ENCODE measurements around the gene BACE1-AS.

Gene BACE1-AS

GRCh38 chr11:117284053-117284452 is 7.1 kb upstream of the BACE1-AS start:
- no peak overlapping the region for H3K4me3 ChIP-seq (ENCODE audit: low read depth, low read length)
- in situ Hi-C loops (cut with HindIII; ENCODE audit: low sequenced_read_pairs): no loop called here
- no peak for TF ChIP-seq CTCF (IDR thresholded peaks at IDR 0.05; ENCODE audit: low read depth, low read length)
- no peak for DNase-seq (ENCODE audit: low read depth, low spot score)

GRCh38 chr11:117286588-117286987 is 4.6 kb upstream of the BACE1-AS start:
- in situ Hi-C loops (cut with HindIII; ENCODE audit: low sequenced_read_pairs): no loop called here
- no peak overlapping the region for H3K4me3 ChIP-seq (ENCODE audit: low read depth, low read length)
- TF ChIP-seq CTCF (IDR thresholded peaks at IDR 0.05; ENCODE audit: low read depth, low read length): no peak
- no peak for DNase-seq (ENCODE audit: low read depth, low spot score)

GRCh38 chr11:117287668-117288067 is 3.5 kb upstream of the BACE1-AS start:
- TF ChIP-seq CTCF (IDR thresholded peaks at IDR 0.05; ENCODE audit: low read depth, low read length): no peak
- in situ Hi-C loops (cut with HindIII; ENCODE audit: low sequenced_read_pairs): no loop called here
- H3K4me3 ChIP-seq (ENCODE audit: low read depth, low read length): no peak overlapping the region
- DNase-seq (ENCODE audit: low read depth, low spot score): no peak

GRCh38 chr11:117289795-117290194 is 1.4 kb upstream of the BACE1-AS start:
- no peak for TF ChIP-seq CTCF (IDR thresholded peaks at IDR 0.05; ENCODE audit: low read depth, low read length)
- H3K4me3 ChIP-seq (ENCODE audit: low read depth, low read length): no peak overlapping the region
- no peak for DNase-seq (ENCODE audit: low read depth, low spot score)
- in situ Hi-C loops (cut with HindIII; ENCODE audit: low sequenced_read_pairs): no loop called here

GRCh38 chr11:117292616-117293015 is 1.5 kb downstream of the BACE1-AS start:
- no peak overlapping the region for H3K4me3 ChIP-seq (ENCODE audit: low read depth, low read length)
- no peak for DNase-seq (ENCODE audit: low read depth, low spot score)
- in situ Hi-C loops (cut with HindIII; ENCODE audit: low sequenced_read_pairs): no loop called here
- no peak for TF ChIP-seq CTCF (IDR thresholded peaks at IDR 0.05; ENCODE audit: low read depth, low read length)

GRCh38 chr11:117295438-117296137 is 4.4 kb downstream of the BACE1-AS start:
- no peak for TF ChIP-seq CTCF (IDR thresholded peaks at IDR 0.05; ENCODE audit: low read depth, low read length)
- in situ Hi-C loops (cut with HindIII; ENCODE audit: low sequenced_read_pairs): no loop called here
- DNase-seq (ENCODE audit: low read depth, low spot score): no peak

More at GRCh38 chr11:117295438-117296137, 4.4 kb downstream of the BACE1-AS start:
- no peak overlapping the region for H3K4me3 ChIP-seq (ENCODE audit: low read depth, low read length)

Data from astrocyte of the spinal cord (primary cell).